SK-N-MC (cell line): ENCODE data around the gene AADACL3.

Source experiments
- EZH2 ChIP-seq: fragments of 200-600 bp; sonication (generic); IDR thresholded peaks from one replicate; pipeline ENCODE4 v1.6.1; 2017; ENCODE audit warnings: antibody characterized with exemption
- FOXP2 ChIP-seq: optimal IDR thresholded peaks from 2 replicates; pipeline ENCODE3; 2011; ENCODE audit warnings: mild to moderate bottlenecking, moderate library complexity; ENCODE audit not compliant: insufficient read depth; ENCODE audit errors: extremely low read length, control extremely low read depth
- POLR2AphosphoS5 ChIP-seq: IDR thresholded peaks from 2 replicates; pipeline ENCODE4 v1.6.1; 2012; ENCODE audit warnings: mild to moderate bottlenecking, low read depth, low read length, borderline replicate concordance

DNA sequence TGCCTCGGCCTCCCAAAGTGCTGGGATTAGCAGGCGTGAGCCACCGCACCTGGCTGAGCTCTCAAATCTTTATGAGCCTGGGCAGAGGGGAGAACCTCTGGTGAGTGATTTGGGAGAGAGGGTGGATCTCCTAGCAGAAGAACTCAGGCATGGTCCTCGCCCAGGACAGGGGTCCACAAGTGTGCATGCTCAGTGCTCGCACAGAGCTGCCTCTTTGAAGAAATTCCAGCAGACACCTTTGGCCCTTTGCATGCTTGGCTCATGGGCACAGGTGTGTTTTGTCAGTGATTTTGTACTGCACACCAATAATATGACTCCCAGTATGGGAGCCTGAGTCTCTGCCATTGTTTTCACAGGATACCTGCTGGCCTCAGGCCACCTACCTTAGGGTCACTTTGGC lies 45.9 kb downstream of the AADACL3 start:
- TF ChIP-seq EZH2, result no peak
- TF ChIP-seq POLR2AphosphoS5, result no peak
- no peak for TF ChIP-seq FOXP2
